Myocyte (in vitro differentiated cells): ENCODE measurements around the gene SETD2. TPM values are rescaled to one million over a fixed set of nuclear protein-coding genes. Genes with fewer than 3 reads are reported as not detected.
"Not testable (repeated sequence)": the region's sequence is repeated elsewhere in the genome, so short reads cannot be mapped to it uniquely, and the experiment has no call there.

Experiments used
- DNase-seq: peaks from one replicate; pipeline ENCODE4 v3.0.0-alpha.2; 2012; ENCODE audit warnings: low read depth
- total RNA-seq: library from RNA; depleted of rRNA; stranded (reverse); fragments of >200 nt; gene quantifications from 2 replicates; pipeline ENCODE4 v1.2.3, GENCODE V29; 2014

SETD2 gene
- total RNA-seq, 1 donor from 2014 or later: 31.3 TPM

GRCh38 chr3:47098910-47099309 lies 65.0 kb downstream of the SETD2 start:
- no peak for DNase-seq

GRCh38 chr3:47097864-47098263 lies 66.0 kb downstream of the SETD2 start:
- no peak for DNase-seq

DNA sequence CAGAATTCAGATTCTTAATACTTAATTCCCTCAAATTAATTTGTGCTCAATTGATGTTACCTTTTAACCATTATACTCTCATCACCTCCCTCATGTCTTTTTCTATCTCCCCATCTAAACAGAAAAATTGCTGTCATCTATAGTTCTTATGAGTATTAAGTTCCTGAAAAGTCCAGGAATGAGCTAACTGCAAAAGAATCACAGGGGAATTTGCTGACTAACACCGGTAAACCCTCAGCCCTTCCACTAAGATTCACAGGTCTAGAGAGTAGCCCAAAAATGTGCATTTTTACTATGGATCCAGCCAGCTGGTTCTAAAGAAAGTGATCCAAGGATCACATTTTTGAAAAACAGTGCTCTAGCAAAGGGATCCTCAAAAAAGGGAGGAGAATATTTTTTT lies 67.0 kb downstream of the SETD2 start:
- no peak for DNase-seq

GRCh38 chr3:47092090-47092489 lies 71.8 kb downstream of the SETD2 start:
- DNase-seq: no peak

DNA sequence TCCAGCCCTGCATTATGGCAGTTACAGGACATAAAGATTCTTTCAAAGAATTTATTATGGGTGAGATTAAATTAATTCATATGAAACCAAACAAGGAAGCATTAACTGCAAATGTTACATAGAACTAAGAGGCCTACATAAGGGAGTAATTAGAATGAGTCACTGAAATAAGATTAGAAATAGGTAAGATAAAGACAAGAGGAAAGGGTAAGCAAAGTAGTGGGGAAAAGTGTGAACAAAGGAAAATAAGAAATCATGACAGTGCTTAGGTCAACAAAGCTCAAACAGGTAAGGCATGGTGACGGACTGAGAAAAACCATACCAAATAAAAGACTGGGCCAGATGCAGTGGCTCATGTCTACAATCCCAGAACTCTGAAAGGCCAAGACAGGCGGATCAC lies 74.3 kb downstream of the SETD2 start:
- no peak for DNase-seq

DNA sequence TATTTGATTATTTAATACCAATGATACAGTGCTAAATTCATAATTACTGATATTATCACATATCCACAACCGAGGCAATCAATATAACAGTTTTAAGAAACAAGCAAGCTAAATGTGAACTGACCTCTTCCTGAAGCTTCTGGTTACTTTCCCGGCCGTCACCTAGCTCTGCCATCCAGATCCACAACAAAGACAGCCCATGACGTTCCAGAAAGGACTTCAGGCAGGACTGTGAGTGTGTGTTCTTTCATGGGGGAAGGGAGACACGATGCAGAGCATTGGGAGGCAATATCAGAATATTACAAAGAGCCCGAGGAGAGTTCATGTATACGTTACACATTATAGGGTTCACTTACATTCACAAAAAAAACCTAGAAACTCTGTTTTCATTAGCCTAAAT lies 77.8 kb downstream of the SETD2 start:
- DNase-seq: no peak

- DNase-seq: no peak
Measured at GRCh38 chr3:47083786-47084185, 80.1 kb downstream of the SETD2 start.

GRCh38 chr3:47082519-47082918 lies 81.4 kb downstream of the SETD2 start:
- DNase-seq: no peak

- no peak for DNase-seq
Measured at GRCh38 chr3:47079432-47079831, 84.5 kb downstream of the SETD2 start.

DNA sequence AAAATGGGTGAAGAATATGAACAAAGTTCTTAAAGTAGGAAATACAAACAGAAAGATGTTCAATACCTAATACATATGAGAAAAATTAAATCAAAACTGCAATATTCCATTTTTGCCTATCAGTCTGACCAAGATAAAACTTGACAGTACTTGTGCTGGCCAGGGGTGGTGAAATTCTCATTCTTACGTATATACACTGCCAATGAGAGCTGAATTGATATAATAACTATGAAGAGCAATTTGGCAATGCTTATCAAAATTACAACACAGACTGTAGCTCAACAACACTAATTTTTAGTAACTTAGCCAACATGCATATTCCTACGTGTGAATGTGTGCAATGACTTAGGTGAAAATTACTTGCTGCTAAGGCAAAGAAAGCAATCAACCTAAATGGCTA lies 90.2 kb downstream of the SETD2 start:
- no peak for DNase-seq

DNA sequence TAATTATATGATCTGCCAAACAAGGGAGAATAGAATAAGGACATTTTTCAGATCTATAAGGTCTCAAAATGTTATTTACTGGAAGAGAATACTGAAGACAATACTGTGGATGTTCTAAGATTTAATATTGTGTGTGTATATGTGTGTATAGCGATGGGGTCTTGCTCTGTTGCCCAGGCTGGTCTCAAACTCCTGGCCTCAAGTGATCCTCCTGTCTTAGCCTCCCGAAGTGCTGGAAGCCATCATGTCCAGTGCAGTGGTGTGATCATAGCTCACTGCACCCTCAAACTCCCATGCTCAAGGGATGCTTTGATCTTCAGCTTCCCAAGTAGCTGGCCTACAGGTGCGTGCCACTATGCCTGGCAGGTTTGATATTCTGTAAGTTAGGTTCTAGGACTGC lies 93.1 kb downstream of the SETD2 start:
- DNase-seq: no peak

- not testable (repeated sequence) for DNase-seq
Measured at GRCh38 chr3:47066259-47066658, 97.7 kb downstream of the SETD2 start.

DNA sequence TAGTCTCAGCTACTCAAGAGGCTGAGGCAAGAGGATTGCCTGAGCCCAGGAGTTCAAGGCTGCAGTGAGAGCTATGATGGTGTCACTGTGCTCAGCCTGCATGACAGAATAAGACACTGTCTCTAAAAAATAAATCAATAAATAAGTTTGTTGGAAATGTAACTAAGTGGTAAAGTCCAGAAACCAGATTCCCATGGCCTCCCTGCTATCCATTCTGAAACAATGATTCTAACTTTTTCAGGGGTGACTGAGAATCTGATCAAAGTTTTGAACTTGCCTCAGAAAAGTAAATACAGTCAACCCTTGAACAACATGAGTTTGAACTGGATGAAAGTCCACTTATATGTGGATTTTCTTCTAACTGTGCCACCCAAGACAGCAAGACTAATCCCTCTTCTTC lies 98.2 kb downstream of the SETD2 start:
- no peak for DNase-seq

DNA sequence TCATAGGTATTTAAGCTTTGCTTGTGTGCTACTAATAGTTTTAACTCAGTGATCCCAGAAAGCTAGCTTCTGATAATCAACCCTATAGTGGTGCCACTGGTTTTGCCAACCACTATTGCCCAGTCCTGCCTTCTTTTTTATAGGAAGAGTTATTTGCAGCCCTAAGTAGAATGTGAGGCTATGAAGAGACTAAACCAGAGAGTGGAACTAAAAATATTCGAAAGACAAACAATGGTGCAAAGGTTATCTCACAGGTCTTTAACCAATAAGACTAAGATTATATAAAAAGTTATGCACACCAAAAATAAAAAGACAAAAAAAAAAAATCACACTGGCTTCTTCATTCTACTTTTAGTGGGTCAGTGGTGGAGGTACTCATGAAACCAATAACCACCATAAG lies 98.9 kb downstream of the SETD2 start:
- DNase-seq: no peak

DNA sequence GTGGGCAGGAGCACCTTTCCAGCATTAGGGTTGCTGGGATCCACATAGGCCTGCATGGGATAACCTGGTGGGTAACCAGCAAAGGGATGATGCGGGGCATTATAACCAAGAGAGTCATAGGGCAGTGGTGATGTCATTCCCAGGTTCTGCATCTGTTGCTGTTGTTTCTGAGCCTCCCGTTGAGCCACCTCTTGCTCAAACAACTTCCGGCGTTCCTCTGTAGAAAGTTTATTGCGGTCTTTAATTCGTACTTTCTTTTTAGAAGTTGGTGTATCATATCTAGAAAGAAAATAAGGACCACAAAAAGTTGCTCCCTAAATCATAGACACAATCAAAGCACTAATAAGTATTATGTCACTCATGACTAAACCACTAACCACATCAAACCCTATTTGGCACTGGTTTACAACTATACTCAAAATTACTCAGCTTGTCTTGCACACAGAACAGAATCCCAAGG lies 106.7 kb downstream of the SETD2 start:
- peak; percentile 28 for DNase-seq

- no peak for DNase-seq
Measured at GRCh38 chr3:47056705-47057104, 107.2 kb downstream of the SETD2 start.

- no peak for DNase-seq
Measured at GRCh38 chr3:47054412-47054811, 109.5 kb downstream of the SETD2 start.

GRCh38 chr3:47047673-47048072 lies 116.2 kb downstream of the SETD2 start:
- no peak for DNase-seq

GRCh38 chr3:47047069-47047468 lies 116.8 kb downstream of the SETD2 start:
- no peak for DNase-seq

GRCh38 chr3:47042231-47042791 lies 121.6 kb downstream of the SETD2 start:
- DNase-seq: no peak

GRCh38 chr3:47041114-47041513 lies 122.8 kb downstream of the SETD2 start:
- DNase-seq: no peak

- not testable (repeated sequence) for DNase-seq
Measured at GRCh38 chr3:47037302-47037701, 126.6 kb downstream of the SETD2 start.

DNA sequence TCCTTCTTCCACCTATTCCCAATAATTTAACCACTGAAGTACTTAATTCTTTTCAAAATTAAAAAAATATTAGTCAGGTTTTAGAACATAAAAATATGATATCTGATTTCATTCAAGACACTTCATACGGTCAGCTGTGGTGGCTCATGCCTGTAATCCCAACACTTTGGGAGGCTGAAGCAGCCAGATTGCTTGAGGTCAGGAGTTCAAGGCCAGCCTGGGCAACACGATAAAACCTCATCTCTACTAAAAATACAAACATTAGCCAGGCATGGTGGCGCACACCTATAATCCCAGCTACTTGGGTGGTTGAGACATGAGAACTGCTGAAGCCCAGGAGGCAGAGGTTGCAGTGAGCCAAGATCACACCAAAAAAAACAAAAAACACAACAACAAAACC lies 127.8 kb downstream of the SETD2 start:
- no peak for DNase-seq

- no peak for DNase-seq
Measured at GRCh38 chr3:47035645-47036044, 128.3 kb downstream of the SETD2 start.
